ENCODE measurements around the gene PDE9A.

DNA sequence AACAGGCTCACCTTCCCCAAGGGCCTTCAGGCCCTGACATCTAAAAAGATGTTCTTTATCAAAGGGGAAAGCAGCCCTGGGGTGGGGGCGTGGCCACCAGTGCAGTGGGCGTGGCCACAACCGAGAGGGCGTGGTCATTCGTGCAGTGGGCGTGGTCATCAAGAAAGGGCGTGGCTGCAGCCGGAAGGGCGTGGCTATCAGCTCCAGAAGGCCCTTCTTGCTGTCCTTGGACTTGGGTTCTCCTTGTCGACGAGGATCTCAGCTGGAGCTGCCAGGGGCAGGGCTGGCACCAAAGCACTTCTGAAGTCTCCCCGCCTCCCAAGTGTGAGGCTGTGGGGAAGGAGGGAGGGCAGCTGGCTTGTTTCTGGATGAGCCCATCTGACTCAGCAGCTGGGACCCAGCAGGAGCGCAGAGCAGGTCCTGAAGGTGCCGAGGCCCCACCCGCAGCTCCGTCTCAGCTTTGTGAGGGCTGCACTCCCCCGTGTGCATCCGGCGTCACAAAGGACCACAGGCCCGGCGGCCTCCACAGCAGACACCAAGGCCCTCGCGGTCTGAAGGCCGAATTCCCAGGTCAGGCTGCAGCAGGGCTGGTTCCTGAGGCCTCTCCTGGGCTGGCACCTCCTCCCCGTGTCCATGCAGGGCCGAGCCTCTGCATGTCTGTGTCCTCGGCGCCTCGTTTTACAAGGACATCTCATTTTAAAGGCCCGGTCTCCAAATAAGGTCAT, 12.8 kb downstream of the PDE9A start:
- TF ChIP-seq, protein P1, sequence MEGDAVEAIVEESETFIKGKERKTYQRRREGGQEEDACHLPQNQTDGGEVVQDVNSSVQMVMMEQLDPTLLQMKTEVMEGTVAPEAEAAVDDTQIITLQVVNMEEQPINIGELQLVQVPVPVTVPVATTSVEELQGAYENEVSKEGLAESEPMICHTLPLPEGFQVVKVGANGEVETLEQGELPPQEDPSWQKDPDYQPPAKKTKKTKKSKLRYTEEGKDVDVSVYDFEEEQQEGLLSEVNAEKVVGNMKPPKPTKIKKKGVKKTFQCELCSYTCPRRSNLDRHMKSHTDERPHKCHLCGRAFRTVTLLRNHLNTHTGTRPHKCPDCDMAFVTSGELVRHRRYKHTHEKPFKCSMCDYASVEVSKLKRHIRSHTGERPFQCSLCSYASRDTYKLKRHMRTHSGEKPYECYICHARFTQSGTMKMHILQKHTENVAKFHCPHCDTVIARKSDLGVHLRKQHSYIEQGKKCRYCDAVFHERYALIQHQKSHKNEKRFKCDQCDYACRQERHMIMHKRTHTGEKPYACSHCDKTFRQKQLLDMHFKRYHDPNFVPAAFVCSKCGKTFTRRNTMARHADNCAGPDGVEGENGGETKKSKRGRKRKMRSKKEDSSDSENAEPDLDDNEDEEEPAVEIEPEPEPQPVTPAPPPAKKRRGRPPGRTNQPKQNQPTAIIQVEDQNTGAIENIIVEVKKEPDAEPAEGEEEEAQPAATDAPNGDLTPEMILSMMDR (conservative IDR thresholded peaks at IDR 0.05; ENCODE audit: low read depth, low read length): no peak
- TF ChIP-seq POLR2A (IDR thresholded peaks at IDR 0.05; ENCODE audit: low read depth, low read length) (no peak), MAFK (IDR thresholded peaks at IDR 0.05; ENCODE audit: low read depth, low read length) (no peak), FOS (IDR thresholded peaks at IDR 0.05; ENCODE audit: low read depth, low read length) (no peak), SMC3 (IDR thresholded peaks at IDR 0.05; ENCODE audit: low read depth, low read length) (no peak), RFX5 (IDR thresholded peaks at IDR 0.05; ENCODE audit: low read depth, low read length) (no peak), RAD21 (IDR thresholded peaks at IDR 0.05; ENCODE audit: low read length) (no peak), BHLHE40 (IDR thresholded peaks at IDR 0.05; ENCODE audit: low read depth, low read length) (no peak), CHD1 (IDR thresholded peaks at IDR 0.05; ENCODE audit: low read depth, low read length) (no peak), MXI1 (IDR thresholded peaks at IDR 0.05; ENCODE audit: borderline replicate concordance, low read depth, low read length) (no peak), RCOR1 (IDR thresholded peaks at IDR 0.05; ENCODE audit: insufficient replicate concordance, low read length) (no peak), CEBPB (IDR thresholded peaks at IDR 0.05; ENCODE audit: low read depth, low read length) (no peak), NFE2L2 (IDR thresholded peaks at IDR 0.05; ENCODE audit: low read depth, low read length) (no peak)
- TF ChIP-seq, protein P2, sequence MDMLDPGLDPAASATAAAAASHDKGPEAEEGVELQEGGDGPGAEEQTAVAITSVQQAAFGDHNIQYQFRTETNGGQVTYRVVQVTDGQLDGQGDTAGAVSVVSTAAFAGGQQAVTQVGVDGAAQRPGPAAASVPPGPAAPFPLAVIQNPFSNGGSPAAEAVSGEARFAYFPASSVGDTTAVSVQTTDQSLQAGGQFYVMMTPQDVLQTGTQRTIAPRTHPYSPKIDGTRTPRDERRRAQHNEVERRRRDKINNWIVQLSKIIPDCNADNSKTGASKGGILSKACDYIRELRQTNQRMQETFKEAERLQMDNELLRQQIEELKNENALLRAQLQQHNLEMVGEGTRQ (IDR thresholded peaks at IDR 0.05; ENCODE audit: low read depth, low read length): no peak
